Caco-2 (cell line): ENCODE results near the gene LRIT3. TPM values are rescaled to one million over a fixed set of nuclear protein-coding genes. Genes with fewer than 3 reads are reported as not detected.

Source experiments
- BruUV-seq: library from RNA; stranded (reverse); fragments of 400-500 nt; replicated peaks from 2 replicates; lab custom pipeline; 2021; lab: Mats Ljungman, UMichigan
- CTCF ChIA-PET: fragments of 300-600 bp; sonication (Branson Sonifier 250); formaldehyde crosslinking; loops from one replicate; lab custom pipeline; 2022; ENCODE audit warnings: antibody characterized with exemption; lab: Charles Lee
- POLR2A ChIA-PET: fragments of 300-600 bp; sonication (Branson Sonifier 250); formaldehyde crosslinking; loops from one replicate; lab custom pipeline; 2022; ENCODE audit warnings: antibody characterized with exemption; lab: Charles Lee
- DNase-seq, 2 experiments: peaks; one replicate each; pipeline versions ENCODE4 v3.0.0 to v3.0.0-alpha.2; 2020 to 2022
- H3K27me3 ChIP-seq: replicated peaks from 2 replicates; pipeline ENCODE4 v1.6.0; 2011; ENCODE audit warnings: low read length; ENCODE audit not compliant: control insufficient read depth, insufficient read depth
- H3K36me3 ChIP-seq: 2 replicates; pipeline ENCODE4 v1.5.1; 2011; ENCODE audit warnings: low read length; ENCODE audit not compliant: control insufficient read depth, insufficient read depth
- H3K4me1 ChIP-seq: fragments of 250-450 bp; sonication (Bioruptor Pico); 2 replicates; pipeline ENCODE4 v1.5.1; 2020; ENCODE audit warnings: mild to moderate bottlenecking
- H3K4me3 ChIP-seq: 2 replicates; pipeline ENCODE4 v1.5.1; 2011; ENCODE audit warnings: low read depth, mild to moderate bottlenecking, control low read depth, low read length
- H3K9me3 ChIP-seq: fragments of 250-450 bp; sonication (Bioruptor Pico); 2 replicates; pipeline ENCODE4 v1.5.1; 2020; ENCODE audit warnings: mild to moderate bottlenecking, moderate library complexity
- H3K27ac Mint-ChIP-seq: one replicate; pipeline ENCODE4 v1.8.0; 2022; ENCODE audit warnings: mixed read lengths; ENCODE audit not compliant: unreplicated experiment
- H3K27me3 Mint-ChIP-seq: one replicate; pipeline ENCODE4 v1.8.0; 2022; ENCODE audit warnings: mixed read lengths; ENCODE audit not compliant: insufficient read depth, unreplicated experiment
- H3K36me3 Mint-ChIP-seq: one replicate; pipeline ENCODE4 v1.8.0; 2022; ENCODE audit warnings: mild to moderate bottlenecking, mixed read lengths; ENCODE audit not compliant: insufficient read depth, unreplicated experiment
- H3K4me1 Mint-ChIP-seq: one replicate; pipeline ENCODE4 v1.8.0; 2022; ENCODE audit warnings: low read depth, mixed read lengths; ENCODE audit not compliant: unreplicated experiment
- H3K4me3 Mint-ChIP-seq: one replicate; pipeline ENCODE4 v1.8.0; 2022; ENCODE audit warnings: mild to moderate bottlenecking, moderate library complexity, mixed read lengths; ENCODE audit not compliant: unreplicated experiment
- H3K9me3 Mint-ChIP-seq: one replicate; pipeline ENCODE4 v1.8.0; 2022; ENCODE audit warnings: mixed read lengths; ENCODE audit not compliant: unreplicated experiment
- intact Hi-C: fragments of 100-400 bp; cut with micrococcal nuclease; formaldehyde crosslinking; loops from one replicate; pipeline ENCODE4 v1.10.0; 2022; ENCODE audit not compliant: unreplicated experiment
- total RNA-seq: library from RNA; stranded (reverse); gene quantifications from 2 replicates; pipeline ENCODE4 v1.2.3, GENCODE V29; 2022
- TF ChIP-seq, protein P1 (sequence below), 2 experiments: fragments of 200-600 bp in 1 of 2; IDR thresholded peaks; 1 replicate in 1 of 2; 2 replicates in 1 of 2; pipeline versions ENCODE4 v1.5.1 to v1.8.0; 2011 to 2022; ENCODE audit warnings: antibody characterized with exemption in 1 of 2, control low read depth in 1 of 2, inconsistent platforms in 1 of 2, low read depth in 1 of 2, low read length in 1 of 2, mild to moderate bottlenecking in 1 of 2, moderate library complexity in 1 of 2; ENCODE audit not compliant: insufficient read depth in 1 of 2, severe bottlenecking in 1 of 2, unreplicated experiment in 1 of 2

The LRIT3 gene
- total RNA-seq, 1 experiment from 2014 or later = 0.34 TPM

DNA sequence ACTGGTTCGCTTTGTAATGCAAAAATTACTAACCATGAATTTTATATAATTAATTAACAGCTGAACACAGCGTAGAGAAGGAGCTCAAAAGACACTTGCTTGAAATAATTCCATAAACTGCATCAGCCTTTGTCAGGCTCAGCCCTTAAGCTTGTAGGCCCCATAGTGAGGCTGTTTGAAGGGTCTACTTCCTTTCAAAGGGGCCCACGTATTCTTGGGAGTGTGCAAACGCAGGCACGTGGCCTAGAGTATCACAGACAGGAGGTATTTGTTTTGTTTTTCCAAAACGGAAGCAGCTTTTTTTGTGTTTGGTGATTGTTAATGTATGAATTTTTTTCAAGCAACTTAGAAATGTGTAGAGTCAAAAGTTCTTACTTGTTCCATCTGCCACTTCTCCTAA is 39.2 kb downstream of the LRIT3 start:
- CTCF ChIA-PET = no interaction called here
- H3K27me3 Mint-ChIP-seq = no peaks in the 10 kb centered on the region
- no TSS peak for BruUV-seq
- no peak overlapping the region for H3K4me3 Mint-ChIP-seq
- H3K4me1 Mint-ChIP-seq = no peaks in the 10 kb centered on the region
- no peak for DNase-seq
- Histone ChIP-seq H3K4me1 (no peaks in the 10 kb centered on the region), H3K36me3 (no peaks in the 10 kb centered on the region), H3K4me3 (no peak overlapping the region), H3K9me3 (no peaks in the 10 kb centered on the region), H3K27me3 (no peaks in the 10 kb centered on the region)
- intact Hi-C loops = no loop called here
- TF ChIP-seq, protein P1, sequence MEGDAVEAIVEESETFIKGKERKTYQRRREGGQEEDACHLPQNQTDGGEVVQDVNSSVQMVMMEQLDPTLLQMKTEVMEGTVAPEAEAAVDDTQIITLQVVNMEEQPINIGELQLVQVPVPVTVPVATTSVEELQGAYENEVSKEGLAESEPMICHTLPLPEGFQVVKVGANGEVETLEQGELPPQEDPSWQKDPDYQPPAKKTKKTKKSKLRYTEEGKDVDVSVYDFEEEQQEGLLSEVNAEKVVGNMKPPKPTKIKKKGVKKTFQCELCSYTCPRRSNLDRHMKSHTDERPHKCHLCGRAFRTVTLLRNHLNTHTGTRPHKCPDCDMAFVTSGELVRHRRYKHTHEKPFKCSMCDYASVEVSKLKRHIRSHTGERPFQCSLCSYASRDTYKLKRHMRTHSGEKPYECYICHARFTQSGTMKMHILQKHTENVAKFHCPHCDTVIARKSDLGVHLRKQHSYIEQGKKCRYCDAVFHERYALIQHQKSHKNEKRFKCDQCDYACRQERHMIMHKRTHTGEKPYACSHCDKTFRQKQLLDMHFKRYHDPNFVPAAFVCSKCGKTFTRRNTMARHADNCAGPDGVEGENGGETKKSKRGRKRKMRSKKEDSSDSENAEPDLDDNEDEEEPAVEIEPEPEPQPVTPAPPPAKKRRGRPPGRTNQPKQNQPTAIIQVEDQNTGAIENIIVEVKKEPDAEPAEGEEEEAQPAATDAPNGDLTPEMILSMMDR (IDR thresholded peaks at IDR 0.05; ENCODE audit: insufficient read depth in 1 of 2, low read depth in 1 of 2, low read length in 1 of 2, severe bottlenecking in 1 of 2, unreplicated experiment in 1 of 2) = no peak
- no peaks in the 10 kb centered on the region for H3K9me3 Mint-ChIP-seq
- POLR2A ChIA-PET = interaction anchor here (0.7 kb wide), 1 partner anchor 74 kb away, joined by 5 read pairs; no protein-coding TSS in a partner anchor
- H3K36me3 Mint-ChIP-seq = no peaks in the 10 kb centered on the region
- H3K27ac Mint-ChIP-seq = no peak overlapping the region

DNA sequence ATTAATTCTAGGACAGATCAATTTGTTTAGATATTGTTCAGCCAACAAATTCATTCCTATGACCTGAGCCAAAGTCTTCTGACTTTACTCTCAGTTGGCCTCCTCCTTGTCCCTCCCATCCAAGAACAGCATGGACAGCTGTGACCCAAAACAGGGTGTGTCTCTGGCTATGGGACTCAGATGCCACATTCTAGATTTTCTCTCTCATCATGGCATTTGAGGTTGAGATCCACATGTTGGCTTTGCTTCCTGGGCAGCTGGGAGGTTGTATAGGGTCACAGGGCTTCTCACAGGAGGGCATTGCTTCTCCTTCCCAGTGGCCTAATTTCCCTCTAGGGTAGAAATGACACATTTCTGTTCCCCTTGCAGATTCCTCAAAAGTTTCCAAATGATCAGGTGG is 42.2 kb downstream of the LRIT3 start:
- no peaks in the 10 kb centered on the region for H3K4me1 ChIP-seq
- TF ChIP-seq, protein P1 (IDR thresholded peaks at IDR 0.05; ENCODE audit: insufficient read depth in 1 of 2, low read depth in 1 of 2, low read length in 1 of 2, severe bottlenecking in 1 of 2, unreplicated experiment in 1 of 2) = no peak
- Mint-ChIP-seq H3K4me1 (no peaks in the 10 kb centered on the region), H3K27ac (no peak overlapping the region), H3K36me3 (no peaks in the 10 kb centered on the region), H3K27me3 (no peaks in the 10 kb centered on the region), H3K4me3 (no peak overlapping the region), H3K9me3 (no peaks in the 10 kb centered on the region)
- H3K4me3 ChIP-seq = no peak overlapping the region
- intact Hi-C loops = no loop called here
- H3K27me3 ChIP-seq = no peaks in the 10 kb centered on the region
- CTCF ChIA-PET = no interaction called here
- H3K9me3 ChIP-seq = no peaks in the 10 kb centered on the region
- POLR2A ChIA-PET = no interaction called here
- BruUV-seq = no TSS peak
- no peaks in the 10 kb centered on the region for H3K36me3 ChIP-seq
- no peak for DNase-seq

GRCh38 chr4:109902559-109903251 is 54.8 kb downstream of the LRIT3 start:
- Mint-ChIP-seq H3K4me3 (no peak overlapping the region), H3K9me3 (peaks cover 13% of the 10 kb centered on the region), H3K27me3 (no peaks in the 10 kb centered on the region), H3K27ac (no peak overlapping the region), H3K4me1 (no peaks in the 10 kb centered on the region), H3K36me3 (no peaks in the 10 kb centered on the region)
- Histone ChIP-seq H3K4me1 (no peaks in the 10 kb centered on the region), H3K27me3 (no peaks in the 10 kb centered on the region), H3K36me3 (no peaks in the 10 kb centered on the region), H3K4me3 (no peak overlapping the region), H3K9me3 (no peaks in the 10 kb centered on the region)
- TF ChIP-seq, protein P1 (IDR thresholded peaks at IDR 0.05; ENCODE audit: insufficient read depth in 1 of 2, low read depth in 1 of 2, low read length in 1 of 2, severe bottlenecking in 1 of 2, unreplicated experiment in 1 of 2) = no peak
- ChIA-PET POLR2A (no interaction called here), CTCF (no interaction called here)
- intact Hi-C loops = no loop called here
- no TSS peak for BruUV-seq
- no peak for DNase-seq
